Activated T-cell treated with anti-CD3 and anti-CD28 coated beads, Interleukin-2, amount 50 U/mL, for 72 hours (primary cell): ENCODE data around the gene SDK2. TPM values are rescaled to one million over a fixed set of nuclear protein-coding genes. Genes with fewer than 3 reads are reported as not detected.

Source experiments
- ATAC-seq, 2 donors: fragments of 150-1000 bp; cut with Tn5 transposase; replicated peaks in 1 of 2; 2 replicates each; pipeline ENCODE4 v1.10.0; 2021; ENCODE audit warnings: moderate library complexity in 2 of 2, mild to moderate bottlenecking in 1 of 2
- DNase-seq, 2 donors: peaks; one replicate each; pipeline ENCODE4 v3.0.0; 2021 to 2022; ENCODE audit warnings: mixed read lengths in 1 of 2
- H3K27ac Mint-ChIP-seq: one replicate; pipeline ENCODE4 v1.8.0; 2022; ENCODE audit warnings: mild to moderate bottlenecking, moderate library complexity, mixed read lengths
- H3K27me3 Mint-ChIP-seq: one replicate; pipeline ENCODE4 v1.8.0; 2022; ENCODE audit warnings: low read depth, mixed read lengths
- H3K36me3 Mint-ChIP-seq, 2 donors: one replicate each; pipeline ENCODE4 v1.8.0; 2022; ENCODE audit warnings: mixed read lengths in 2 of 2, mild to moderate bottlenecking in 1 of 2; ENCODE audit not compliant: insufficient read depth in 2 of 2
- H3K4me1 Mint-ChIP-seq: one replicate; pipeline ENCODE4 v1.8.0; 2022; ENCODE audit warnings: low read depth, mixed read lengths
- H3K4me3 Mint-ChIP-seq, 2 donors: one replicate each; pipeline ENCODE4 v1.8.0; 2022; ENCODE audit warnings: mild to moderate bottlenecking in 2 of 2, mixed read lengths in 2 of 2, moderate library complexity in 2 of 2
- H3K9me3 Mint-ChIP-seq, 2 donors: one replicate each; pipeline ENCODE4 v1.8.0; 2022; ENCODE audit warnings: mixed read lengths in 2 of 2
- total RNA-seq, 2 donors: library from RNA; stranded (reverse); gene quantifications; one replicate each; pipeline ENCODE4 v1.2.3, GENCODE V29; 2022

The SDK2 gene
- total RNA-seq, 2 donors from 2014 or later: 0.26 to 0.44 TPM

- H3K9me3 Mint-ChIP-seq: no peaks in the 10 kb centered on the region
- H3K4me3 Mint-ChIP-seq: no peak overlapping the region
- no peaks in the 10 kb centered on the region for H3K27me3 Mint-ChIP-seq
- DNase-seq: no peak
- ATAC-seq: no peak
- no peaks in the 10 kb centered on the region for H3K4me1 Mint-ChIP-seq
- no peaks in the 10 kb centered on the region for H3K36me3 Mint-ChIP-seq
- H3K27ac Mint-ChIP-seq: no peak overlapping the region
Observed at GRCh38 chr17:73390221-73390620, 254.0 kb downstream of the SDK2 start.

GRCh38 chr17:73389411-73389810 is 254.8 kb downstream of the SDK2 start:
- Mint-ChIP-seq H3K27ac (no peak overlapping the region), H3K9me3 (no peaks in the 10 kb centered on the region), H3K4me3 (no peak overlapping the region), H3K27me3 (no peaks in the 10 kb centered on the region), H3K4me1 (no peaks in the 10 kb centered on the region), H3K36me3 (no peaks in the 10 kb centered on the region)
- DNase-seq: no peak
- ATAC-seq: no peak

GRCh38 chr17:73388578-73388905 is 255.7 kb downstream of the SDK2 start:
- no peaks in the 10 kb centered on the region for H3K36me3 Mint-ChIP-seq
- H3K27me3 Mint-ChIP-seq: no peaks in the 10 kb centered on the region
- ATAC-seq (no peak), DNase-seq (no peak)
- no peaks in the 10 kb centered on the region for H3K9me3 Mint-ChIP-seq
- H3K4me3 Mint-ChIP-seq: no peak overlapping the region
- H3K27ac Mint-ChIP-seq: no peak overlapping the region
- no peaks in the 10 kb centered on the region for H3K4me1 Mint-ChIP-seq

GRCh38 chr17:73387746-73388577 is 256.3 kb downstream of the SDK2 start:
- Mint-ChIP-seq H3K36me3 (no peaks in the 10 kb centered on the region), H3K4me3 (no peak overlapping the region), H3K9me3 (no peaks in the 10 kb centered on the region), H3K27me3 (no peaks in the 10 kb centered on the region), H3K4me1 (no peaks in the 10 kb centered on the region), H3K27ac (no peak overlapping the region)
- no peak for ATAC-seq
- no peak for DNase-seq

GRCh38 chr17:73386561-73386960 is 257.7 kb downstream of the SDK2 start:
- DNase-seq (no peak), ATAC-seq (no peak)
- H3K36me3 Mint-ChIP-seq: no peaks in the 10 kb centered on the region
- H3K4me1 Mint-ChIP-seq: no peaks in the 10 kb centered on the region
- no peaks in the 10 kb centered on the region for H3K27me3 Mint-ChIP-seq
- no peak overlapping the region for H3K4me3 Mint-ChIP-seq
- no peak overlapping the region for H3K27ac Mint-ChIP-seq
- no peaks in the 10 kb centered on the region for H3K9me3 Mint-ChIP-seq

- Mint-ChIP-seq H3K9me3 (no peaks in the 10 kb centered on the region), H3K27ac (no peak overlapping the region), H3K36me3 (no peaks in the 10 kb centered on the region), H3K4me3 (no peak overlapping the region), H3K4me1 (no peaks in the 10 kb centered on the region), H3K27me3 (no peaks in the 10 kb centered on the region)
- DNase-seq (no peak), ATAC-seq (no peak)
Observed at GRCh38 chr17:73384926-73385325, 259.3 kb downstream of the SDK2 start.

- no peak for ATAC-seq
- Mint-ChIP-seq H3K27ac (no peak overlapping the region), H3K9me3 (no peaks in the 10 kb centered on the region)
Observed at GRCh38 chr17:73380439-73381106, 263.7 kb downstream of the SDK2 start.

GRCh38 chr17:73379826-73380225 is 264.4 kb downstream of the SDK2 start:
- Mint-ChIP-seq H3K27me3 (no peaks in the 10 kb centered on the region), H3K4me1 (no peaks in the 10 kb centered on the region), H3K27ac (no peak overlapping the region), H3K36me3 (no peaks in the 10 kb centered on the region), H3K4me3 (no peak overlapping the region), H3K9me3 (no peaks in the 10 kb centered on the region)
- no peak for DNase-seq
- no peak for ATAC-seq

More at GRCh38 chr17:73380439-73381106, 263.7 kb downstream of the SDK2 start:
- H3K4me1 Mint-ChIP-seq: no peaks in the 10 kb centered on the region
- no peak for DNase-seq
- no peaks in the 10 kb centered on the region for H3K27me3 Mint-ChIP-seq
- H3K36me3 Mint-ChIP-seq: no peaks in the 10 kb centered on the region
- H3K4me3 Mint-ChIP-seq: no peak overlapping the region

GRCh38 chr17:73378974-73379470 is 265.2 kb downstream of the SDK2 start:
- no peak for ATAC-seq
- Mint-ChIP-seq H3K27me3 (no peaks in the 10 kb centered on the region), H3K36me3 (no peaks in the 10 kb centered on the region), H3K4me3 (no peak overlapping the region), H3K4me1 (no peaks in the 10 kb centered on the region), H3K27ac (no peak overlapping the region), H3K9me3 (no peaks in the 10 kb centered on the region)
- DNase-seq: no peak

- no peaks in the 10 kb centered on the region for H3K36me3 Mint-ChIP-seq
- ATAC-seq: no peak
- H3K27ac Mint-ChIP-seq: no peak overlapping the region
- H3K4me1 Mint-ChIP-seq: no peaks in the 10 kb centered on the region
- DNase-seq: no peak
- H3K27me3 Mint-ChIP-seq: no peaks in the 10 kb centered on the region
- no peak overlapping the region for H3K4me3 Mint-ChIP-seq
- H3K9me3 Mint-ChIP-seq: no peaks in the 10 kb centered on the region
Observed at GRCh38 chr17:73376636-73377035, 267.6 kb downstream of the SDK2 start.

GRCh38 chr17:73376152-73376551 is 268.1 kb downstream of the SDK2 start:
- Mint-ChIP-seq H3K4me1 (no peaks in the 10 kb centered on the region), H3K27ac (no peak overlapping the region)
- DNase-seq: no peak

GRCh38 chr17:73371836-73372235 is 272.4 kb downstream of the SDK2 start:
- no peaks in the 10 kb centered on the region for H3K9me3 Mint-ChIP-seq
- no peaks in the 10 kb centered on the region for H3K4me1 Mint-ChIP-seq
- no peak overlapping the region for H3K4me3 Mint-ChIP-seq
- no peak for DNase-seq
- no peak overlapping the region for H3K27ac Mint-ChIP-seq
- ATAC-seq: no peak
- no peaks in the 10 kb centered on the region for H3K36me3 Mint-ChIP-seq
- H3K27me3 Mint-ChIP-seq: no peaks in the 10 kb centered on the region

More at GRCh38 chr17:73376152-73376551, 268.1 kb downstream of the SDK2 start:
- Mint-ChIP-seq H3K27me3 (no peaks in the 10 kb centered on the region), H3K9me3 (no peaks in the 10 kb centered on the region), H3K36me3 (no peaks in the 10 kb centered on the region), H3K4me3 (no peak overlapping the region)
- no peak for ATAC-seq

- Mint-ChIP-seq H3K9me3 (no peaks in the 10 kb centered on the region), H3K36me3 (no peaks in the 10 kb centered on the region), H3K27ac (no peak overlapping the region), H3K27me3 (no peaks in the 10 kb centered on the region), H3K4me1 (no peaks in the 10 kb centered on the region), H3K4me3 (no peak overlapping the region)
- ATAC-seq: no peak
- DNase-seq: no peak
Observed at GRCh38 chr17:73371285-73371684, 273.0 kb downstream of the SDK2 start.
